GM21723 (cell line): ENCODE measurements around the gene ZFPL1.

Source experiments
- ATAC-seq: cut with Tn5 transposase; IDR thresholded peaks from one replicate; pipeline ENCODE4 v1.9.1; 2021; ENCODE audit warnings: mild to moderate bottlenecking, moderate library complexity; ENCODE audit not compliant: unreplicated experiment

ZFPL1 gene

DNA sequence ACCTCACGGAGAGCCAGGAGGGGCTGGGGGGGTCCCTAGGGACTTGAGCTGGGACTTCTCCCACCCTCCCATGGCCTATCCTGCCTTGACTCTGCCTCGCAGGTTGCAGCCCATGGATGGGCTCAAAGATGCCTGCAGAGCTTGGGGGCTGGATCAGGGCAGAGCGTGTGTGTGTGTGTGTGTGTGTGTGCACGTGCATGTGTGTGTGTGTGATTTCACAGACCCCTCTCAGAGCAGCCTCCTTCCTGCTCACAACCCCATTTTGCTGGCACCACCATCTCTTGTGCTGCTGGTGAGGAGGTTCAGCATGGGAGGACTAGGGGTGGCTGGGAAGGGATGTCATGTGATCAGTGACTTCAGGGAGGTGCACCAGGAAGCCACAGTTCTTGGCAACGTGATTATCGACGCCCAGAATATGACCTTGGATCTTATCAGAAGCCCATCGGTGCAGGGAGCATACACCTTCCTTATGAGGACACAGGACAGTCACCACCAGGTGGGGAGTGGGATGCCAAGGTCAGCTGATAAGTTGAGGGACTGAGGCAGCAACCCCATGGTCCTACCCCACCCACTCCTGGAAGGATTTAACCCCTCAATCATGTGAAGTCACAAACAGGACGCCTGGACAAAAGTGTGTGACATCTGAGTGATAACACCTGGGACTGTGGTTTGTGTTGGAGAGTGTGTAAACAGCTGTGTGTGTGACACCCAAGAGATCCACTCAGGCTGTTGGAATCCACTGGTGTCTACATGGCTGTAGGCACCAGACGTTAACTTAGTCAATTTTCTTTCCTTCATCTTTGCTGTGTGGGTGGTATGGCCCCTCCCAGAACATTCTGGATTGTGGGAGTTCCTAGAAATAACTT is 23.8 kb upstream of the ZFPL1 start:
- ATAC-seq: no peak

- ATAC-seq: no peak
Observed at GRCh38 chr11:65060913-65061408, 23.1 kb upstream of the ZFPL1 start.

DNA sequence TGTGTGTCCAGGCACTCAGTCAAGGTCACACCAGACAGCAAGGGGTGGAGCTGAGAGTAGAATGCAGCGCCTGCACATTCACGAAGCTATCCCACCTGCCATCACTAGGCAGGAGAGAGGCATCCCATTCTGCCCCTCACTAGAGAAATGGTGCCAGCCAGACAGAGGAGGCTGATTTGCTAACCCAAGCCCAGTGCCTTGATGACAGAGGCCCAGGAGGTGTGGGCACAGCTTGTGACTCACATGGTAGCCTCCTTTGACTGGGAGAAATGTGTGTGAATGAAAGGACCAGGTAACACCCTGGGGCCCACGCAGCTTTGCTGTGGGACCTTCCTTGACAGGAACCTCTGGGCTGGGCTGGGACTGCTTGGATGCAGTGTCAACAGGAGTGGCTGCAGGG is 20.5 kb upstream of the ZFPL1 start:
- ATAC-seq: no peak

GRCh38 chr11:65064847-65065240 is 19.2 kb upstream of the ZFPL1 start:
- no peak for ATAC-seq

GRCh38 chr11:65065851-65066250 is 18.2 kb upstream of the ZFPL1 start:
- ATAC-seq: no peak

DNA sequence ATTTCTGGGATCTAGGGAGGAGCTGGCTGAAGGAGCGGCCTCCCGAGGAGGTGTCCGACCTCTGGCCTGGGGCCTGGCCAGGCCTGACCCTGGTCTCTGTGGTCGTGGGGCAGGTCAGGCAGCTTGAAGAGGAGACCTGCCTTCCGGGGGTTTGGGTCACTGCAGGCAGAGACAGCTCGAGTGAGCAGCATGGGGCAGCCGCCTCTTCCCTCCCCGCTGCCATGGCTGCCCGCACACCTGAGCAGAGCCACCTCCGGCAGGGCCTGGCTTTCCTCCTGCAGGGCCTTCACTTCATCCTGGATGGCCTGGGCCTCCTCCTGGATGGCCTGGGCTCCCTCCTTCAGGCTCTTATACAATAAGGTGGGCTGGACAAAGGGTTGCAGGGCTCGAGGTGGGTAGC is 17.7 kb upstream of the ZFPL1 start:
- ATAC-seq: no peak

GRCh38 chr11:65066805-65067291 is 17.2 kb upstream of the ZFPL1 start:
- no peak for ATAC-seq

- ATAC-seq: no peak
Observed at GRCh38 chr11:65067446-65067845, 16.6 kb upstream of the ZFPL1 start.

GRCh38 chr11:65069217-65069616 is 14.8 kb upstream of the ZFPL1 start:
- ATAC-seq: no peak

DNA sequence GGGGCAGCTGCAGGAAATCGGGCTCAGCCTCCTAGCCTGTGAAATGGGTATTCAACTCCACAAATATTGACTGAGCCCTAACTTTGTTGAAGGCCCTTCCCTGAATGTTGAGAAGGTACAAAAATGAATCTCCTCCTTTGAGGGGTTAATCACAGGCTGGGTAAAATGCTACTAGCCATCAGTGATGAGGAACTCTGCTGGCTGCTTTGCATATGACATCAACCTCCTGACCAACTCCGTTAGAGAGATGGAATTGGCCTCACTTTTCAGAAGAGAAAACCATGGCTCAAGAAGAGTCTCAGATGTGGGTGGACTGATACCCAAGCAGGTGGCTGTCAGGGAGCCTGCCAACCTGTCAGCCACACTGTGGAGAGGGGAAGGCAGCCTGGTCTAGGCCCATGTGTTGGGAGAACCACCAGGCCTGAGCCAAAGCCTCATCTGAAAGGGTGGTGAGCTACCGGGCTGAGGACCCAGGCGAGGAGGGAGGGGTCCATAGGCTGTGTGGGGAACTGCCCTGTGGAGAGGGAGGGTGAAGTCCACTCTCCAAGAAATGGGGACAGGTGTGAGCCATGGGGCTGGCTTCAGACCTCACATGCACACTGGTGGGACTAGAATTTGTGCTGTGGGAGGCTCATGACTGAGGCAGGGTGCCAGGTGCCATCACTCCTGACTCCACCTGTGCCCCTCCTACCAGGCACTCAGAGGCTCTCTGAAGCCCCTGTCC is 12.0 kb upstream of the ZFPL1 start:
- no peak for ATAC-seq

GRCh38 chr11:65072631-65072966 is 11.4 kb upstream of the ZFPL1 start:
- no peak for ATAC-seq

DNA sequence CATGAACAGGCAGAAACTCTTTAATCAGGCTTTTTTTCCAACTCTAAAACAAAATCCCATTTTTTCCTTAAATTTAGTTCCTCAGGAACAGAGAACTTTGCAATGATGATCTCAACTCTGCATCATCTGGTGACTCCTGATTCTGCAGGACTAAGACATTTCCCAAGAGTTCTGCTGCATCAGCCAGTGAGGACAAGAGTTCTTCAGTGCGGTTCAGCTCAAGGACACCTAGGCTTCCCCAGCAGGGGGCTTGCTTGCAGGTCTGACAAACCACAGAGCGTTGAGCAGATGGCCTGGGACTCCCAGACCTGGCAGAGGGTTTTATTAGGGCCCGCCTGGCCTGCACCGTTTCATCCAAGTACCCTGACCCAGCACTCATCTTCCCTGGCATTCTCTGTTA is 6.6 kb upstream of the ZFPL1 start:
- no peak for ATAC-seq

- peak; percentile 50 for ATAC-seq
Observed at GRCh38 chr11:65078151-65078550, 5.9 kb upstream of the ZFPL1 start.

GRCh38 chr11:65078786-65079342 is 5.2 kb upstream of the ZFPL1 start:
- ATAC-seq: no peak

DNA sequence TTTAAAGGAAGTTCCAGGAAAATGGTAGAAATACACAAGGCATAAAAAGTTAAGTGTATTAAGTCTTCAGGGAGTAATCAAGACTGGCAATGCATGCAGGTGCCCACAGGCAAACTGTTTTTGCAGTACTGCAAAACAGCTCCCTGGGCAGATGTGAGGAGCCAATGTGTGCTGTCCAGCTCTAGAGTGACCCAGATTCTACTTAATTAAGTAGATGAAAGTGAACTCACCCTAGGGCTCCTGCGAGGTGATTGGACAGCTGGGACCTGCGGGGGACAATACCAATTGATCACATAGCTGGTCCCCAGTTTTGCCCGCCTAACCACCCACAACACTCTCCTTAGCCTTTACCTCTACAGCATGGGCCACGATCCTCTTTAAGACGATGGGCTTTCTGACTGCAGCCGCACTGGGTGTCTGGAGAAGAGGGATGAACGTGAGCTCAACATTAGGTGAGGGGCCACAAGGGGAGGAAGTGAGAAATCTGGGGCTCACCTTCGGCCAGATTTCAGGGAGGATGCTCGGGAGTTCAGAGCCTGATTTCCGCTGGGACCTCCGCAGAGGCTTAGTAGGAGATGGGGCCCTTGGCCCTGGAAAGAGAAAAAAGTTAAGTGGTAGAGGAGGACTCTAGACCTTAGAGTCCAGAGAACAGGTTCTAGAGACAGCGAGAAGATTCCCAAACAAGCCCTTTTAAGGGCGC is 738 bp upstream of the ZFPL1 start:
- peak; percentile 18 for ATAC-seq

- peak; percentile 4 for ATAC-seq
Observed at GRCh38 chr11:65084598-65085375, 765 bp downstream of the ZFPL1 start.

- no peak for ATAC-seq
Observed at GRCh38 chr11:65085446-65085845, 1.4 kb downstream of the ZFPL1 start.

DNA sequence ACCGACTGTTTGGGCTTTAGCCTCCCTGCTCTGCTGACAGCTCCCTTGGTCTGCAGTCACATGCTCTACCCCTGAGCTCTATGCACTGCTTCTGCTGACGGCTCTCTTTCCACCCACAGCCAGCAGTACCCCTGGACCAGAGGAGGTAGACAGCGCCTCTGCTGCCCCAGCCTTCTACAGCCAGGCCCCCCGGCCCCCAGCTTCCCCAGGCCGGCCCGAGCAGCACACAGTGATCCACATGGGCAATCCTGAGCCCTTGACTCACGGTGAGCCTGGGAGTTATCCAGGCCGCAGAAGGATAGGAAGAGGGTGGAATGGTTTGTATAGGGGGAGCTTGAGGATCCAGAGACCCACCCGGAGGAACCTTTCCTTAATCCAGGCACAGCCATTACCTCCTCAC is 2.8 kb downstream of the ZFPL1 start:
- no peak for ATAC-seq

GRCh38 chr11:65087216-65087615 is 3.2 kb downstream of the ZFPL1 start:
- no peak for ATAC-seq

- ATAC-seq: no peak
Observed at GRCh38 chr11:65087827-65088226, 3.8 kb downstream of the ZFPL1 start.
